Esophagus squamous epithelium (tissue), 4 donors: ENCODE measurements around the gene AGBL1.

Experiments used
- POLR2A ChIP-seq, 4 donors: fragments of 450-650 bp; IDR thresholded peaks; one replicate each; pipeline ENCODE4 v1.6.1; 2017; ENCODE audit warnings: antibody characterized with exemption in 4 of 4, mild to moderate bottlenecking in 4 of 4, moderate library complexity in 3 of 4
- TF ChIP-seq, protein P1 (sequence below), 6 experiments: fragments of 450-650 bp in 4 of 6; fragments of 200-600 bp in 2 of 6; sonication (generic) in 2 of 6; IDR thresholded peaks; one replicate each; pipeline ENCODE4 v1.5.1; 2016 to 2019; ENCODE audit warnings: antibody characterized with exemption in 6 of 6, mild to moderate bottlenecking in 4 of 6, moderate library complexity in 4 of 6

DNA sequence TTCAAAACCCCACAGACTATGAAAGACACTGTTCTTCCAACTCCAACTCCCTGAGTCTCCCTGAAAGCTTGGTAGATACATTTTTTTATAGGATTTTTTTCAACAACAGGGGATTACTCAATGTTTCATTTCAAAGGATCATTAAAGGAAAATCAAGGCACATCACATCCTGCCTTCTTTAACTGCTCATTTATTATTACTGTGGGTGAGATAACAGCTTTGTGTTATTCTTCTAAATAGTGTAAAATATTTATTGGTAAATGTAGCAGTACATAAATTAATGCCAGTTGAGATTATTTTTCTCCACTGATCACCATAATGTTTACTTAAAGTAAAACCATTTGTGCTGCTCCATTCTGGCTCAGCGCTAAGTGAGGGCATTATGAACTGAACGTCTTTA, 57.2 kb downstream of the AGBL1 start:
- TF ChIP-seq, protein P1, sequence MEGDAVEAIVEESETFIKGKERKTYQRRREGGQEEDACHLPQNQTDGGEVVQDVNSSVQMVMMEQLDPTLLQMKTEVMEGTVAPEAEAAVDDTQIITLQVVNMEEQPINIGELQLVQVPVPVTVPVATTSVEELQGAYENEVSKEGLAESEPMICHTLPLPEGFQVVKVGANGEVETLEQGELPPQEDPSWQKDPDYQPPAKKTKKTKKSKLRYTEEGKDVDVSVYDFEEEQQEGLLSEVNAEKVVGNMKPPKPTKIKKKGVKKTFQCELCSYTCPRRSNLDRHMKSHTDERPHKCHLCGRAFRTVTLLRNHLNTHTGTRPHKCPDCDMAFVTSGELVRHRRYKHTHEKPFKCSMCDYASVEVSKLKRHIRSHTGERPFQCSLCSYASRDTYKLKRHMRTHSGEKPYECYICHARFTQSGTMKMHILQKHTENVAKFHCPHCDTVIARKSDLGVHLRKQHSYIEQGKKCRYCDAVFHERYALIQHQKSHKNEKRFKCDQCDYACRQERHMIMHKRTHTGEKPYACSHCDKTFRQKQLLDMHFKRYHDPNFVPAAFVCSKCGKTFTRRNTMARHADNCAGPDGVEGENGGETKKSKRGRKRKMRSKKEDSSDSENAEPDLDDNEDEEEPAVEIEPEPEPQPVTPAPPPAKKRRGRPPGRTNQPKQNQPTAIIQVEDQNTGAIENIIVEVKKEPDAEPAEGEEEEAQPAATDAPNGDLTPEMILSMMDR (IDR thresholded peaks at IDR 0.05): no peak
- TF ChIP-seq POLR2A (IDR thresholded peaks at IDR 0.05): no peak
